ENCODE data around the gene PXN.

The PXN gene

DNA sequence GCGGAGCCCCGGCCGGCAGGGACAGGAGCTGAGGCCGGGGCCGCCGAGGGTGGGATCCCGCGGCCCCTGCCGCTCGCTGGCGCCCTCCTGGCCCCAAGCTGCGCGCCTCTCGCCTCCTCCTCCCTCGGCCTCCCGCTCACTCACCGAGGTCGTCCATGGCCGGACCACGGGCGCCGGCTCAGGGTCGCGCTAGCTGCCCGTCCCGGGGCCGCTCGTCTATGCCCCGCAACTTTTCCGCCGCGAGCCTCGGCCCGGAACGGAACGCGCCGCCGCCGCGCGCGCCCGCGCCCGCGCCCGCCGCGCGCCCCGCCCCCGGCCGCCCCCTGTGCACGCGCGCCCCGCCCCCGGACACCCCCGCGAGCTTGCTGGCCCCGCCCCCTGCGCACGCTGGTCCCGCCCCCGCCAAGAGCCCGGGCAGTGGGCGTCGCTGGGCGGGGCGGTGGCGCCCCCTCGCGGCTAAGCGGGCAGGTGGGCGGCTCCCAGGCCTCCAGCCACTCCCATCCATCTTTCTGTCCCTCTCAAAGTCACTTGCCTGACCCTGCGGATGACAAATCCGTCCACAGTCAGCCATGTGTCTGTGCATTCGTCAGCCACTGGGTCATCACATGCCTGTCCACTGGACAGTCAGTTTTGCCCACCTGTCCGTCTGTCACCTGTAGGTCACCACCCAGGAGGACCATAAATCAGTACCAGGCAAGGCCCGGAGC is at the start of gene PXN:
Gene PXN (minus strand): TSS at position 258 of the 707 bp plus-strand sequence. CDS start 101 bp downstream, at position 157.
- DNase-seq (ENCODE audit: low spot score): peak; percentile 81

DNA sequence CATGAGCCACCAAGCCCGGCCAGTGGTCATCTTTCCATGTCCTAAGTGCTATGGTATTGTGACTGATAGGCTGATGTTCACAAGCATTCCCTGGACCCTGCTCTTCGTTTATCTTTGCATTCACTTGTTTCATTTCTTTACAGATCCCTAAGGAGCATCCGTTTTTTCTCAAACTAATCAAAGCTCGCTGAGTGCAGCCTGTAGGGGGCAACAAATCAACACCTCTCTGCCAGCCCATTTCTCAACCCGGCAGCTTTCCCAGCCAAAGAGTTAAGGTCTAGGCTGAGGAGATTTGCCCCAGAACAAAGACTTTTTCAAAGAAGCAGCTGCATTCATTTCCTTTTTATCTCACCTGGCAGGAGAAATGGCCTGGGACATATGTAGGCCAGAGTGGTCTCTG is 48.7 kb upstream of the PXN start:
- DNase-seq (ENCODE audit: low spot score): no peak

DNA sequence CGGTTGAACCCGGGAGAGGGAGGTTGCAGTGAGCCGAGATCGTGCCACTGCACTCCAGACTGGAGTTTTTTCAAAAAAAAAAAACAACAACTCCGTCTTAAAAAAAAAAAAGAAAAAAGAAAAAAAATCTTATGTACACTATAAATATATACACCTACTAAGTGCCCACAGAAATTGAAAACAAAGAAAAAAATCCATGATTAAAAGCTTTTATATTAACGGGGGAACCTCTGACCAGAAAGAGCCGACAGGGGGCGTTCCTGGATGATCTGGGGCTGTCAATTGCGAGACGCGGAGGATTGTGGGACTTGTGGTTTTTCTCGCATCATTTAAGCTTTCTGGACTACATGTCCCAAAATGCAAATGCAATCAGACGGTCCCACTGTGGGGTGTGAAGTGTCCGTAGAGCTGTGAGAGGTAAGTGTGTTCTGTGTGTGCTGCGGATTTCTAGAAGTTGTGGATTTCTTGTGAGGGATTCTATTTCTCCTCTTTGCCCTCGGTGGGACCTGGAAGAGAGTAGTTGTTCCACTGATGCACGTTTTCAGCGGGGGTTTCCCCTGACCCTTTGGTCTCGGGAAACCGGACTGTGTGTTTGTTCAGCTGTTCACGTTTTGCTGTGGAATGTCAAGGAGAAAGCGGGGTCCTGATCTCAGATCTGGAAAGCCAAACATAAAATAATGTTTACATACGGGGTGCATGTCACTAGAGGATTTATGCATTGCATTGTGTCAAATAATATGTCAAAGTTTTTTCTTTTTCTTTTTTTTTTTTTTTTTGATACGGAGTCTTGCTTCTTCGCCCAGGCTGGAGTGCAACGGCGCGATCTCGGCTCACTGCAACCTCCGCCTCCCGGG is 36.7 kb upstream of the PXN start, which contains the start of gene SIRT4:
Gene SIRT4 (plus strand): TSS at position 360 of the 854 bp plus-strand sequence. CDS start 1,241 bp downstream, outside the sequence.
- peak; percentile 96 for DNase-seq (ENCODE audit: low spot score)

DNA sequence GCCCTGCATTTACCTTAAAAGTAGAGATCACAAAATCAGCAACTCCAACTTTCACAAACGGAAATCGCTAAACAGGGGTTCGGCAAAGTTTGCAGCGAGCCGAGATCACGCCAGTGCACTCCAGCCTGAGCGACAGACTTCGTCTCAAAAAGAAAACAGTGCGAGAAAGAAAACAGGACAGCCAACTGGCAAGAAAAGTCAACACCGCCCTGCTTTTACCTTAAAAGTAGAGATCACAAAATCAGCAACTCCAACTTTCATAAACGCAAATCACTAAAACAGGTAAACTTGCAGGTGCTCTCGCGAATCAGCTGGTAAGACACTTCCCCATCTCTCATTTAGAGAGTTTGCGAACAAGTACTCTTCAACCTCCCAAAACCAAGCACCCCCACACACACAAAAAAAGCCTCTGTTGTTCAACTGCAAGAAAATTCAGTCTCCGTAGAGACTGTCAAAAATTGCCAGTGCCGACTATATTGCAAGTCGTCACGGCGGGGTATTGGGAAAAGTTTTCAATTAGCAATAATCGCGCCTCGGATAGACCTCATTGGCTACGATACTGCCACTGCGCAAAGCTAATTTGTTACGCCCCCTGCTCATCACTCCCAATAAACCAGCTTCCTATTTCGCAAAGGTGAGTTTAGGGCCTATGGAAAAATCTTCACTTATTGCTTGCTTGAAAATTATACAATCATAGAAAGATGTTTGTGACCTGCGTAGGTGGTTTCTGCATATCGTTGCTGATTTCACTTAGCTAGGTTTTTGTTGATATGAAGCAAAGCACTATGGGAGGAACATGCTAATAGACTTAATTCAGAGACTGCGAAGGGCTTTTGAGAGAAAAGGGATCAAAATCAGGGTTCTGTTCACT is 27.4 kb upstream of the PXN start, which contains the start of gene RNU4-1:
Gene RNU4-1 (minus strand): TSS at position 577 of the 871 bp plus-strand sequence.
- DNase-seq (ENCODE audit: low spot score): peak; percentile 85

DNA sequence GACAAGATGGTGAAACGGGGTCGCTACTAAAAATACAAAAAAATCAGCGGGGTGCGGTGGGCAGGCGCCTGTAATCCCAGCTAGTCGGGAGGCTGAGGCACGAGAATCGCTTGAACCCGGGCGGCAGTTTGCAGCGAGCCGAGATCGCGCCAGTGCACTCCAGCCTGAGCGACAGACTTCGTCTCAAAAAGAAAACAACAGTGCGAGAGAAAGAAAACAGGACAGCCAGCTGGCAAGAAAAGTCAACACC is 26.8 kb upstream of the PXN start:
- no peak for DNase-seq (ENCODE audit: low spot score)

DNA sequence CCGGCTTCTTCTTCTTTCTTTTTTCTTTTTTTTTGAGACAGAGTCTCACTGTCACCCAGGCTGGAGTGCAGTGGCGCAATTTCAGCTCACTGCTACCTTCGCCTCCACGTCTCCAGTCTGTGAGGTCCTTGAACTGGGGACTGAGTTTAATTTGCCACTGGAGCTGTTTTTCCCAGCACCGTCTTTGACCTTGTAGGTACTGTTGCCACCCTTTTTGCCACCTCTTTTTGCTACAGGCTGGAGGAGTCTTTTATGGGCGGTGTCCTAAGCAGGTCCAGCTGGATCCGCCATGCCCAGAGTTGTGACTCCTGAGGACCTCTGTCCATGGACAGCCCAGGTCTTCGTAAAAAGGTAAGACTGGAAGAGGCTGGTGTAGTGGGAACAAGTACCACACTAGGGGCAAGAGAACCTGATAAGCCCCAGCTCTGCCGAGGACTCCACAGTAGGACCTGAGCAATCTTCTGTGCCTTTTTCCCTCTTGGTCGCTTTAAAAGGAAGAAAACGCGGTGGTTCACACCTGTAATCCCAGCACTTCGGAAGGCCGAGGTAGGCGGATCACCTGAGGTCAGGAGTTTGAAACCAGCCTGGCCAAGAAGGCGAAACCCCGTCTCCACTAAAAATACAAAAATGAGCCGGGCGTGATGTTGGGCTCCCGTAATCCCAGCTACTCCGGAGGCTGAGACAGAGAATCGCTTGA is 25.2 kb upstream of the PXN start:
- peak; percentile 19 for DNase-seq (ENCODE audit: low spot score)

DNA sequence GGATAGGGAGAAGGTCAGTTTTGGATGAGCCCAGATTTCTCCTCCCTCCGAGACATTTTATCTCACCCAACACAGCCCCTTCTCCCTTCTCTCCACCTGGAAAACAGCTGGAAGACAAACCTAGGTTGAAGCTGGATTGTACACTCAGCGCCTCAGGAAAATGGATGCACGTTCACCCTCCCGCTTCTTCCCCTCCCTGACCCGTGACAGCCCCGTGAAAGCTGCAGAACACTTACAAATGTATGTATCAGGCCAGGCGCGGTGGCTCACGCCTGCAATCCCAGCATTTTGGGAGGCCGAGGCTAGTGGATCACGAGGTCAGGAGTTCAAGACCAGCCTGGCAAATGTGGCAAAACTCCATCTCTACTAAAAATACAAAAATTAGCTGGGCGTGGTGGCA is 22.0 kb upstream of the PXN start:
- no peak for DNase-seq (ENCODE audit: low spot score)

DNA sequence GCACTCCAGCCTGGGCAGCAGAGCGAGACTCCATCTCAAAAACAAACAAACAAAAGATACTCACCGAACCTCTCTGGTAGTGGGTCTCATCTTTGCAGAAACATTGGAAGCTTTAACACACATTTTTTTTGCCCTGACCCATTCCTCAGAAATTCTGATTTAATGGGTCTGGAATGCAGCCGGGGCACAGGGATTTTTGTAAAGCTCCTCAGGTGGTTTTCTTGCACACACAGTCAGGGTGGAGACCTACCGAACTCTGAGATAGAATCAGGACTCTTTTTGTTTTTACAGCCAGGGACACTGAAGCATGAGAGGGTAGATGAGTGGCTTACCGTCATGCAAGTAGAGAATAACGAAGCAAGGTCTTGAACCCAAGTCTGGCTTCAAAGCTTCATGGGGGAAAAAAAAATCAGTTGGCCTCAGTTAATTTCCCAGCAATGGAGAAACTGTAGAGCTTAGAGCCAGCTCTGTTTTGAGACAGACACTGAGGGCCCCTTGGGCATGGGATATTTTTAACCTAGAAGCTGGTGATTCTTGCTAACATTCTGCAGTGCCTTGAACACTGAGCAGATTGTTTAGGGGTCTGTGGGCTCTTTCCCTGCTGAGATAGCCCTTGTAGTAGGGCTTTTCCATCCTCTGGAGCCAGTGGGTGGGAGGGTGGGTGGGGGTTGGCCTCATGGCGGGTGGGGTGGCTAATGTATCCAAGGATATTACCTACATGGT is 21.4 kb upstream of the PXN start:
- DNase-seq (ENCODE audit: low spot score): no peak

DNA sequence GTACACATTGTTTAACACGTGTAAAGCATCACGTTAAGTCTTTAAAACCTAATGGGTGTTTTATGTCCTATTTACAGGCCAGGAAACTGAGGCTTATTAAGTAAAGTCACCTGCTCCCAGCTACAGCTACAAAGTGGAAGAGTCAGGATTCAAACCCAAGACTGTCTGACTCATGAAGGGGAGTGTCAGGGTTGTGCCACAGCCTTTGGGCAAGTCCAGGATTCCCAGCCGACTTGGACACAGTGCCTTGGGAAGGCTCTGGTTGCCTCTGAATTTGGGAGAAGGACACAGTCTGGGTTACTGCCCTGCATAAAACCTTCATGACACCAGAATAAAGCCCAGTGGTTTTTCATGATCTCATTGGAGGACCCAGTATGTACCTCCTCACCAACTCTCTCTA is 18.9 kb upstream of the PXN start:
- DNase-seq (ENCODE audit: low spot score): no peak

DNA sequence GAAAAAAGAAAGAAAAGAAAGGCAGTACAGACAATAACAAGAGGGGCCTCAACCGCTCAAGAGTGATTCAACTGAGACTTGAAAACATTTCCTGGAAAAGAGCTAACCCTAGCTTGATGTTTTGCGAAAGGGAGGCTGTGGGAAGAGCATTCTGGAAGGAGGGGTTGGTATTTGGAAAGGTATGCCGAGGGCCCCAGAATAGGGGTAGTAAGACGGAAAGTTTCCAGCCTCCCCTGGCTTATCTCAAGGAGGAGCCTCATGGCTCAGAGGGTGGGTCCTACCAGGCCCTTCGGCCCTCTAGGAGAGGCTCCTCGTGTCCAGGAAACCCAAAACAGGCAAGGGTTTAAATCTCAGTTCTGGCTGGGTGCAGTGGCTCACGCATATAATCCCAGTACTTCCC is 17.8 kb upstream of the PXN start:
- DNase-seq (ENCODE audit: low spot score): no peak

DNA sequence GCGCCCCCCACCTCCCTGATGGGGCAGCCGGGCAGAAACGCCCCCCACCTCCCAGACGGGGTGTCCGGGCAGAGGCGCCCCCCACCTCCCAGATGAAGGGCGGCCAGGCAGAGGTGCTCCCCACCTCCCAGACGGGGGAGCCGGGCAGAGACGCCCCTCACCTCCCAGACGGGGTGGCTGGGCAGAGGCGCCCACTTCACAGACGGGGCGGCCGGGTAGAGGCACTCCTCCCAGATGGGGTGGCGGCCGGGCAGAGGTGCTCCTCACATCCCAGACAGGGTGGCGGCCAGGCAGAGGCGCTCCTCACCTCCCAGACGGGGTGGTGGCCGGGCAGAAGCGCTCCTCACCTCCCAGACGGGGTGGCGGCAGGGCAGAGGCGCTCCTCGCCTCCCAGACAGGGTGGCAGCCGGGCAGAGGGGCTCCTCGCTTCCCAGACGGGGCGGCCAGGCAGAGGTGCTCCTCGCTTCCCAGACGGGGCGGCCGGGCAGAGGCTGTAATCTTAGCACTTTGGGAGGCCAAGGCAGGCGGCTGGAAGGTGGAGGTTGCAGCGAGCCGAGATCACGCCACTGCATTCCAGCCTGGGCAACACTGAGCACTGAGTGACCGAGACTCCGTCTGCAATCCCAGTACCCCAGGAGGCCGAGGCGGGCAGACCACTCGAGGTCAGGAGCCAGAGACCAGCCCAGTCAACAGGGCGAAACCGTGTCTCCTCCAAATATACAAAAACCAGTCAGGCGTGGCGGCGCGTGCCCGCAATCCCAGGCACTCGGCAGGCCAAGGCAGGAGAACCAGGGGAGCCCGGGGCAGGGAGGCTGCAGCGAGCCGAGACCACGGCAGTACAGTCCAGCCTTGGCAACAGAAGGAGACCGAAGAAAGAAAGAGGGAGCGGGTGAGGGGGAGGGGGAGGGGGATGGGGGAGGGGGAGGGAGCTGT is 12.9 kb upstream of the PXN start:
- DNase-seq (ENCODE audit: low spot score): no peak

DNA sequence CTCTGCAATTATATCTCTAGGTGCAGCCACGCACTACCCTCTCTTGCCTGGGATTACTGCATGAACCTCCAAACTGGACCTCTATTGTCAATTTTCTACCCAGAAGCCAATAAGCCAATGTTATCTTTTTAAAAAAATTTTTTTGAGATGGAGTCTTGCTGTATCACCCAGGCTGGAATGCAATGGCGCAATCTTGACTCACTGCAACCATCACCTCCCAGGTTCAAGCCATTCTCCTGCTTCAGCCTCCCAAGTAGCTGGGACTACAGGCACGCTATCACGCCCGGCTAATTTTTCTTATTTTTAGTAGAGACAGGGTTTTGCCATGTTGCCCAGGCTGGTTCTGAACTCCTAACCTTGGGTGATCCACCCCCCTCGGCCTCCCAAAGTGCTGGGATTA is 11.2 kb upstream of the PXN start:
- no peak for DNase-seq (ENCODE audit: low spot score)

DNA sequence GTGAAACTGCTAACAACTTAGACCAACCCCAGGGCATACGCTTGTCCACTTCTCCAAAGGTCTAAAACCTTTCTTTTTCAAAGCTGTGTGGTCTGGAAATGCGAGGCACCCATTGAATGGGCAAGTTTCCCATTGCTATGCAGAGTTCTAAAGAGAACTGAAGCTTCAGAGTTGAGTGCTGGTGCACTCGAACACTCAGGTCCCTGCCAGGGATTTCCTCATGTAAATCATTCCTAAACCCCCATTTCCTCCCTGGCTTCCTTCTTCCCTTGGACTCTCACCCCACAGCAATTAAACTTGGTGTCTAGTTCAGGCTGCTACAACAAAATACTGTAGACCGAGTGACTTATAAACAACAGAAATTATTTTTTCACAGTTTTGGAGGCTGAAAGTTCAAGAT is 2.2 kb upstream of the PXN start:
- no peak for DNase-seq (ENCODE audit: low spot score)

DNA sequence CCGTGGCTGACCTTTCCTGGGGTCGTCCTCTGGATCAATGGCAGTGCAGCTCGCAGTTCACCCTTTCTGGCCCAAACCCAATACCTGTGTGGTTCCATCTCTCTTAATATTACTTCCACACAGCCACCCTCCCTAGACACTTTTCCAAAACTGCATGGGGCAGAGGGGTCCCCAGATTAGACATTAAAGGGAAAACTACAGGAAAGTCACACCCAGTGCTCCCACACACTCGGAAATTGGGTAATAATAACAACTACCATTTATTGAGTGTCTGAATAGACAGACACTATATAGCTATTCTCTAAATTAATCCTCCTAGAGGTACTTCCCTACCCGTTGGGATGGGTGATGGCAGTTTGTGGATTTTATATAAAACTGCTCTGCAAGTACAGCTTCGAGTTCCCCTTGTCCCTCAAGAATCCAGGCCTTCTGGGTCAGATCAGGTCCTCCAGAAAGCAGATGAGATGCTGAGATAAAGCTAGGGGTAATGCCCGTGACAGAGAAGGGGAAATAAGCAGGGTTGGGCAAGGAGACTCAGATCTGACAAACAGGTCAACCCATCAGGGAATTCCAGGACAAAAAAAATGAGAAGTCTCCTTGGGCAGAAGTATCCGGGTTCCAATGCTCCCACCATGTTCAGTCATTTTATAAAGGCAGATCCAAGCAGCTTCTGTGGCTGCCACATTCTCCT is 795 bp upstream of the PXN start:
- no peak for DNase-seq (ENCODE audit: low spot score)

DNA sequence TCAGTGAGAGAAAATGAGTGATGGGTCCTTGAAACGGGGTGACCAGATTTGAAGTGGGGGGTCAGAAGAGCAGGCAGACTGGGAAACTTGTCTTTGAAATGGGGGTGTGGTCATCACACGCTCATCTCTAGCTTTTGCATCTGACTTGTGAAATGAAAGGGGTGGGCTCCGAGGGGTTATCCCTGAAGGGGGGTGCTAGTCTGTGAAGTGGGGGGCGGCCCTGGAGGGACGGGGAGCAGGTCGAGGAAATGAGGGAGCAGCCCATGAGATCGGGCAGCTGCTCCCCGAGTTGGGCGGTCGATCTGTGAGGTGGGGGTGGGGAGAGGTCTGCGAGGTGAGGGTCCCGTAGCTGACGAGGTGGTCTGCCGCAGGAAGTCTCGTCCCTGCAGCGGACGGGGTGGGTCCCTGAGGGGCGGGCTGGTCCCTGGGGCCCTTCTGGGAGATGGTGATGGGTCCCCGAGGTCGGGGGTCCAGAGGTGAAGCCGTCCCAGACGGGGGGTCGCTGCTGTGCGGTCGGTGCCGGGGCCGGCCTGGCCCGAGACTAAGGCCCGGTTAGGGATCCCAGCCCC is 542 bp downstream of the PXN start:
- DNase-seq (ENCODE audit: low spot score): no peak

DNA sequence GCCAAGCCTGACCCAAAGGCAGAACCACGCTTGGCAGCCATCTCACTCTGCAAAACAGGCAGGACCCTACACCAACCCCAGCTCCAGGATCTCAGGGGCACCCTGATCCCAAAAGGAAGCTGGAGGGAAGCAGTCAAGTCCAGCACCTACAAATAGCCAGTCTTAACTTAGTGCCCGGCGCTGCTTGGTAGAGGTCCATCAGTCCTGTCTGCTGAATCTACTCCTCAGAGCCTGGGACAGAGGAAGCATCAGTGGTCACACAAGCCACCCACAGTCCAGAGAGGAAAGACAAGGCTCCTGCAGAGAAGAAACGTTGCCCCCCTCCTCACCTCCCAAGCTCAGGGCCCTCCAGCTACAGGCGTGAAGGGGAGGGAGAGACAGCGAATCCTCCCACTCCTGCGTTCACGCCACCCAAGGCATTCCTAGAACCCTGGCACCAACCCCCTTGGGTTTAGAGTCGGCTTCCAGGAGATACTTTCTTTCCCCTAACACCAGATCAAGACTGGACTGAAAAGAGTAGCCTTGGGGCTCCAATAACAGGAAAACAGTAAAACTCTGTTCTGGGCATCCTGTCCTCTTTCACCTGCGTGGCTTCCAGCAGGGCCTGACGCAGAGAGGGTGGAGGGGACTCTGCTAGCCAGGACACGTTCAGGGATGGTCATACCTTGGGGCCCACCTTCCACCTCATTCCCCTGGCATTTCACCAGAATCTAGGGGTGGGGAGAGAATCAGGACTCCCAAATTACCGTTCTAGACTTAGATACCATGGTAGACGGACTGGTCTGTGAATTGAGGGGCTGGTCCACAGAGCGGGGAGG is 1.2 kb downstream of the PXN start:
- no peak for DNase-seq (ENCODE audit: low spot score)

DNA sequence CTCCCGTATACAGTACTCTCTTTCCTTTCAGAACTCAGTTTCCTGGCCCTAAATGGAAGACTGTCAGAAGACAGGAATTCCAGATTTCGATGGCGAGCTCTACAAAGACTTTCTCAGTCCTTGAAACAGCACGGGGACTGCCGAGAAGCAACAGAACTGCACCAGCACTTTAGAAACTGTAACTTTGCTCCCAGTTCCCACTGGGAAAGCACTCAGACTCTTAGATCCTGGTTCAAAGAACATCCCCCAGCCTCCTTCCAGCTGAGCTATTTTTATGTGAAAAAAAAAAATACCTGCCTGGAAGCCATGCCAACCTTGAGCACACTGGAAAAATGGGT is 1.8 kb downstream of the PXN start:
- DNase-seq (ENCODE audit: low spot score): no peak

Measured in hematopoietic multipotent progenitor cell treated with erythropoietin and hydrocortisone succinate and interleukin-3 and kit ligand, for 17 days (in vitro differentiated cells).